WERI-Rb-1 (cell line): ENCODE measurements around the gene TTC28.

Experiments used
- DNase-seq: peaks from one replicate; pipeline ENCODE4 v3.0.0-alpha.2; 2020
- H3K27ac ChIP-seq: fragments of 250-450 bp; sonication (Bioruptor Pico); 2 replicates; pipeline ENCODE4 v1.5.1; 2020; ENCODE audit warnings: mild to moderate bottlenecking, moderate library complexity
- H3K27me3 ChIP-seq: fragments of 250-450 bp; sonication (Bioruptor Pico); 2 replicates; pipeline ENCODE4 v1.5.1; 2021; ENCODE audit warnings: mild to moderate bottlenecking, low read depth, moderate library complexity; ENCODE audit not compliant: insufficient read depth, severe bottlenecking
- H3K36me3 ChIP-seq: fragments of 250-450 bp; sonication (Bioruptor Pico); 2 replicates; pipeline ENCODE4 v1.5.1; 2020; ENCODE audit warnings: mild to moderate bottlenecking, moderate library complexity
- H3K4me3 ChIP-seq: 2 replicates; pipeline ENCODE4 v1.5.1; 2011; ENCODE audit warnings: low read depth, mild to moderate bottlenecking, control low read depth, low read length
- H3K9me3 ChIP-seq: fragments of 250-450 bp; sonication (Bioruptor Pico); 2 replicates; pipeline ENCODE4 v1.5.1; 2021; ENCODE audit warnings: mild to moderate bottlenecking, moderate library complexity; ENCODE audit not compliant: severe bottlenecking
- CTCF ChIP-seq: IDR thresholded peaks from 2 replicates; pipeline ENCODE4 v1.5.1; 2011; ENCODE audit warnings: low read depth, mild to moderate bottlenecking, control low read depth, inconsistent platforms, low read length

Gene TTC28

DNA sequence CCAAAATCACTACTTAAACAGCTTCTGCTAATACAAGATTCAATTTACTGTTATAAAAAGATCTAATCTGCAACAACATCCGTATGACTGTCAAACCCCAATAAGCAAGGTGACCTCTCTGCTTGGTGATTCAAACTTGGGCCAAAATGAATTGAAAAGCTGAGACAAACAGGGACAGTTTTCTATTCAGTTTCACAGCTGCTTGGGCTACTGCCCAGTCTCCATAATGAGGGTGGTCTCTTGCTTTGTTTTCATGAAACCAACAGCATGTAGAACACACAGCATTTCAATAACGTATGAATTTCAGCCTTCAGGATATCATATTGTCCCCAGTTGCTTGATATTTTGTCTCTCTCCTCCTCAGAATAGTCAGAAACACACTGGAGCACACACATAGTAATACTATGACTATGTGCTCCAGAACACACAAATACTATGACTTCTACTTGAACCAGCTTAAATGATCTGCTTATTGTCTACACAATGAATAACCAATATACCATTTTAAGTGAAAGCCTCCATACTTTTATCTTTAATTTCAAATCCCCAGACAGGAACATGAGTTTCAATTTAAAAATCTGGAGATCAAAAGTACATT lies 285.0 kb downstream of the TTC28 start:
- no peak for TF ChIP-seq CTCF
- Histone ChIP-seq H3K4me3 (no peak overlapping the region), H3K9me3 (peaks cover 6% of the 10 kb centered on the region), H3K27me3 (no peaks in the 10 kb centered on the region), H3K27ac (no peak overlapping the region), H3K36me3 (no peaks in the 10 kb centered on the region)
- DNase-seq = no peak

DNA sequence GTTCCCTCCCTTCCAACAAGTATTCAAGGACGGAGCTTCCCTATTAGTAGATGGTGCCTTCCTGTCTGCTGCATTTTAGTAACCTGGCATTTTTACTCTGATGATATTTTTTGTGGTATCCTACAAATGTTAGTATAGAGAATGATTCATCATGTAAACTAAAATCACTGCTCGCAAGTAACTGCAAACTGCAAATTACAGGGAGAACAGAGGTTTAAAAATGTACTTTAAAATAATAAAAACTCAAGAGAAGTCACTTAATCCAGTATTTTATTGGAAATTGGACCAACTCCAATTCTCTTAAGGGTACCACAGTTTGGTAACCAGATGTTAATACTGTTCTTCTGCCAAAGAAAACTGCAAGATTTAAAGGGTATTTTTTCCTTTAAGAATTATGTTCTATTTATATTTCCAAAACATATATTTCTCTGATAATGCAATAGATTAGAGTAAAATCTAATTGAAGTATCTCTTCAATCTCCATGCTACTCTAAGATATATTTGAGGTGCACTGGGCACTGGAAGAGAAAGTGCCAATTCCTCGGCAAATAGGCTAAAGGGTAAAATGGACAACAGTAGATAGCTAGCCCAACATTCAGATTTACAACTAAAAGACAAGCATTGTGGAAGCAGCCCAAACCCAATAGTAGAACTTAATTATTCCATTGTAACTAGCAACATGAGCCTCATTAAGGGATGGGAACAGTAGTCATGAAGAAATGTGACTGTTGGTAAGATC lies 298.0 kb downstream of the TTC28 start:
- Histone ChIP-seq H3K36me3 (no peaks in the 10 kb centered on the region), H3K27ac (no peak overlapping the region), H3K9me3 (no peaks in the 10 kb centered on the region), H3K27me3 (no peaks in the 10 kb centered on the region), H3K4me3 (no peak overlapping the region)
- no peak for TF ChIP-seq CTCF
- DNase-seq = no peak

GRCh38 chr22:28379951-28380350 lies 299.7 kb downstream of the TTC28 start:
- no peaks in the 10 kb centered on the region for H3K27me3 ChIP-seq
- H3K27ac ChIP-seq = no peak overlapping the region
- no peaks in the 10 kb centered on the region for H3K36me3 ChIP-seq
- no peak for TF ChIP-seq CTCF
- no peak for DNase-seq
- no peaks in the 10 kb centered on the region for H3K9me3 ChIP-seq
- no peak overlapping the region for H3K4me3 ChIP-seq

GRCh38 chr22:28379075-28379779 lies 300.4 kb downstream of the TTC28 start:
- Histone ChIP-seq H3K9me3 (no peaks in the 10 kb centered on the region), H3K4me3 (no peak overlapping the region), H3K36me3 (no peaks in the 10 kb centered on the region), H3K27ac (no peak overlapping the region), H3K27me3 (no peaks in the 10 kb centered on the region)
- no peak for TF ChIP-seq CTCF
- no peak for DNase-seq

- H3K4me3 ChIP-seq = no peak overlapping the region
- TF ChIP-seq CTCF = no peak
- DNase-seq = no peak
- no peak overlapping the region; the same call in 1 of the 2 replicates for H3K27ac ChIP-seq
- H3K36me3 ChIP-seq = no peaks in the 10 kb centered on the region
- H3K27me3 ChIP-seq = no peaks in the 10 kb centered on the region
- no peaks in the 10 kb centered on the region for H3K9me3 ChIP-seq
Measured at GRCh38 chr22:28375761-28376534, 303.7 kb downstream of the TTC28 start.
